Transverse colon (tissue), 4 donors: ENCODE results near the gene FAHD2A. TPM values are rescaled to one million over a fixed set of nuclear protein-coding genes. Genes with fewer than 3 reads are reported as not detected.
"Not testable (repeated sequence)": the region's sequence is repeated elsewhere in the genome, so short reads cannot be mapped to it uniquely, and the experiment has no call there.

Experiments used
- DNase-seq: peaks from one replicate; pipeline ENCODE4 v3.0.0-alpha.2; 2019
- H3K27ac ChIP-seq, 4 donors: fragments of 200-600 bp; sonication (generic); 2 replicates each; pipeline ENCODE4 v1.5.1; 2016 to 2018; ENCODE audit warnings: inconsistent platforms in 4 of 4
- H3K27me3 ChIP-seq: fragments of 200-600 bp; sonication (generic); 2 replicates; pipeline ENCODE4 v1.5.1; 2017; ENCODE audit warnings: inconsistent platforms
- H3K36me3 ChIP-seq, 4 donors: fragments of 200-600 bp; sonication (generic); 2 replicates each; pipeline ENCODE4 v1.5.1; 2017 to 2019; ENCODE audit warnings: inconsistent platforms in 4 of 4
- H3K4me1 ChIP-seq, 4 donors: fragments of 200-600 bp; sonication (generic); 2 replicates each; pipeline ENCODE4 v1.5.1; 2017 to 2020; ENCODE audit warnings: inconsistent platforms in 4 of 4
- H3K4me3 ChIP-seq, 4 donors: fragments of 200-600 bp; sonication (generic); 1 replicate in 1 of 4; 2 replicates in 3 of 4; pipeline versions ENCODE4 v1.5.1 to v1.6.1; 2017 to 2019; ENCODE audit warnings: inconsistent platforms in 4 of 4
- H3K9me3 ChIP-seq, 2 donors: fragments of 200-600 bp; sonication (generic); 2 replicates each; pipeline ENCODE4 v1.5.1; 2017 to 2019; ENCODE audit warnings: inconsistent platforms in 2 of 2
- CTCF ChIP-seq, 5 experiments: fragments of 200-600 bp in 3 of 5; fragments of 450-650 bp in 2 of 5; sonication (generic) in 3 of 5; IDR thresholded peaks; 1 replicate in 2 of 5; 2 replicates in 3 of 5; pipeline ENCODE4 v1.5.1; 2016 to 2017; ENCODE audit warnings: antibody characterized with exemption in 5 of 5, inconsistent platforms in 3 of 5, mild to moderate bottlenecking in 2 of 5, moderate library complexity in 1 of 5
- EP300 ChIP-seq: sonication (generic); formaldehyde crosslinking; IDR thresholded peaks from one replicate; pipeline ENCODE4 v1.6.1; 2017; ENCODE audit warnings: antibody characterized with exemption, low read depth
- POLR2A ChIP-seq: fragments of 450-650 bp; IDR thresholded peaks from one replicate; pipeline ENCODE4 v1.6.1; 2016; ENCODE audit warnings: antibody characterized with exemption, mild to moderate bottlenecking, moderate library complexity
- POLR2AphosphoS5 ChIP-seq, 3 donors: sonication (generic); formaldehyde crosslinking; IDR thresholded peaks; one replicate each; pipeline ENCODE4 v1.6.1; 2016; ENCODE audit warnings: antibody characterized with exemption in 3 of 3
- WGBS, 2 donors: methylation state at CpG; one replicate each; pipeline ENCODE4 v1.1.5; 2018; ENCODE audit warnings: low coverage in 1 of 2; 5-methylcytosine and 5-hydroxymethylcytosine counted together
- in situ Hi-C, 4 donors: fragments of 200-750 bp; cut with MboI; loops; one replicate each; pipeline versions ENCODE4 v1.15.0 to v1.15.1; 2017; ENCODE audit warnings: low sequenced_read_pairs in 3 of 4, low pct_ligation_motif_present in 1 of 4, low pct_unique_long_range_greater_than_20kb in 1 of 4
- intact Hi-C: fragments of 100-400 bp; cut with DNase I; formaldehyde crosslinking; loops from one replicate; pipeline ENCODE4 v1.15.1; 2023; ENCODE audit warnings: low total_unique reads
- total RNA-seq, 4 donors: library from RNA; depleted of rRNA; stranded (reverse); fragments of >200 nt; gene quantifications; one replicate each; pipeline ENCODE4 v1.1.0, GENCODE V29; 2016

FAHD2A gene
- total RNA-seq, 4 donors from 2014 or later: 29.9 to 134 (median 42.7) TPM

DNA sequence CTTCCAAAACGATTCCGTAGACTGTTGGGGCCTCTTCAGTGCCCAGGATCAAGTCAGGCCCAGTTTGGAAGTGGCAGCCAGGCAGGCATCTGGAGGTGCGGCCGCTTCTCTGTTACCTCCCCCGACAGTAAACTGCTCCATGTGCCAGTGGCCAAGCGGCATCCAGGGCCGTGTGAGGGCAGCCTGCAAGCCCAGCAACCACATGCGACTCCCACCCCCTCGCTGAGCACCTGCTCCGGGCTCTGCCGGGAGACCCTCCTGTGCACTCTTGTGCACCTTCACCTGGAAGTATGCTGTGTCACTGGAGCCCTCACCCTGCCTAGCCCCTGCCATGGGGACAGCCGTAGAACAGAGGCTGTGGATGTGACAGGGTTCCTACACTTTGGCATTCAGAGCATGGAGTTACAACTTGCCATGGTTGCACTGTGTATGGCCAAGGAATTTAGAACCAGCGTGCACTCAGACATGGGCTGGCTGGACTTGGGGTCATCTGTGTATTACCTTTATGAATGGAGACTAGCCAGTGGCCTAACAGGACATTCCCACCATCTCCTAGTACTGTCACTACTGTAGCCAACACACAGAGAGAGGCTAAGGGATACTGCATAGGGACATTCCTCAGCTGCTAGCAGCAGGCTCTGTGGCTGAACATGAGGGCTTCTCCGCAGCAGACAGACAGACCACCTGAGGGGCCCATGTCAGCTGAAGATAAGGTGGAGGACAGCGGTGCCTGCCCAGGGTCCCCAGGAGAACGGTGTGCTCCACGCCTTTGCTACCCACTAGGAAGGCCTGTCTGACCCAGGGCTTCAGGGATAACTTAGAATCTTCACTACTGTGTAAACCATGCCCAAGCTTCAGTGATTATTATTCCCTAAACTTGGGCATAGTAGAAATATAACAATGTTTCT lies 25.0 kb upstream of the FAHD2A start:
- no peak overlapping the region for H3K4me3 ChIP-seq
- no peaks in the 10 kb centered on the region for H3K9me3 ChIP-seq
- TF ChIP-seq EP300: no peak
- no peak for TF ChIP-seq CTCF (IDR thresholded peaks at IDR 0.05)
- TF ChIP-seq POLR2AphosphoS5 (IDR thresholded peaks at IDR 0.05): no peak
- TF ChIP-seq POLR2A: no peak
- intact Hi-C loops (no loop called here), in situ Hi-C loops (no loop called here)
- H3K27ac ChIP-seq: no peak overlapping the region
- no peaks in the 10 kb centered on the region for H3K4me1 ChIP-seq
- H3K27me3 ChIP-seq: no peaks in the 10 kb centered on the region
- no peak for DNase-seq
- 84 to 88% methylated on average over 3 to 10 of the region's 17 CpGs for WGBS, 2 donors
- H3K36me3 ChIP-seq: no peaks in the 10 kb centered on the region

GRCh38 chr2:95378281-95378680 lies 24.2 kb upstream of the FAHD2A start:
- H3K27me3 ChIP-seq, DNase-seq, H3K4me3 ChIP-seq, H3K4me1 ChIP-seq, H3K27ac ChIP-seq, intact Hi-C loops, H3K36me3 ChIP-seq, H3K9me3 ChIP-seq, in situ Hi-C loops: not testable (repeated sequence)
- WGBS, 2 donors: 95% methylated on average over 7 of the region's 7 CpGs; no CpG with 5 or more reads in 1 of the 2 donors

DNA sequence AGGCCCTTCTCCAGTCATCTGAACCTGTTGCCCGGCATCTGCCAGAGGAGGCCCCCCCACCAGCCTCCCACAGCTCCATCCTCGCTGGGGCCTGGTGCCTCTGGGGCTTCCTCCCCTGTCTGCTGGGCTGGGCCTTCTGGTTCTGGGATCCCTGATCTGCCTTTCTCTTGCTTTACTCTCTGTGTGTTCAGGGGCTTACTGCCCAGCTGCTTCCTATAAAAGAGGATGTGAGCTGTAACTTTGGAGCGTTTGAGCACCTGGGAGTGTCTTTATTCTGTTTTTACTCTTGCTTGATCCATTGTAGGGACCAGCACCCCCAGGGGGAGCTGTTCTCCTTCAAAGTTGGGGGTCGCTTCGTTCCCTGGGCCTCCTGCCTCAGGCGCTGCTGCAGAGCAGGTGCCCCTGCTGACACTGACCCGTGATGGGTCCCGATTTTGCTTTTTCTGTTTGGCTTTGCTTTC lies 23.1 kb upstream of the FAHD2A start:
- peaks cover 3 to 6% (median 3%) of the 10 kb centered on the region in 4 donors for H3K4me1 ChIP-seq
- DNase-seq: no peak
- TF ChIP-seq POLR2AphosphoS5 (IDR thresholded peaks at IDR 0.05): no peak
- peak in 2 of 5 experiments; percentile 12 to 16 for TF ChIP-seq CTCF (IDR thresholded peaks at IDR 0.05)
- H3K27me3 ChIP-seq: no peaks in the 10 kb centered on the region
- in situ Hi-C loops: no loop called here
- no peak overlapping the region for H3K4me3 ChIP-seq
- 51 to 60% methylated on average over 1 to 8 of the region's 8 CpGs for WGBS, 2 donors
- no peaks in the 10 kb centered on the region for H3K9me3 ChIP-seq
- no peaks in the 10 kb centered on the region for H3K36me3 ChIP-seq
- intact Hi-C loops: no loop called here
- no peak overlapping the region for H3K27ac ChIP-seq

DNA sequence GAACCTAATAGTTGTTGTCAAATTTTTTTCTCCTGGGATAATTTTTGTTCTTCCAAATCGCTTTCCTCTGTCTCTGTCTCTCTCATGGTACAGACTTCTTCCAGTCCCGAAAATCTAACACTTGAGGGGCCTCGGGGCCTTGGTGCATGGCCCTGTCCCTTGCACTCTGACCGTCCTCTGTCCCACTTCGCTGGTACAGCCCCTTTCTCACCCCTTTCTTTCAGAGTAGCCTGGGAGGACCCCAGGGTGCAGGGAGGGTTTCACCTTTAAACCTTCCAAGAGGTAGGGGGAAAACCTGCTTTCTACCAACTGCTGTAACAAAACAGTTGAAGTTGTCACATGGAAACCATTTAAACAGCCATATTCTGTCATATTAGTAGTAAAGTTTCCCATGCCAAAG lies 22.2 kb upstream of the FAHD2A start:
- Histone ChIP-seq H3K4me3 (no peak overlapping the region), H3K9me3 (no peaks in the 10 kb centered on the region), H3K27me3 (no peaks in the 10 kb centered on the region), H3K27ac (no peak overlapping the region), H3K36me3 (no peaks in the 10 kb centered on the region), H3K4me1 (peaks cover 8 to 15% (median 11%) of the 10 kb centered on the region in 4 donors)
- TF ChIP-seq EP300 (no peak), POLR2A (no peak), CTCF (IDR thresholded peaks at IDR 0.05) (no peak), POLR2AphosphoS5 (IDR thresholded peaks at IDR 0.05) (no peak)
- WGBS, 2 donors: 73 to 85% methylated on average over 2 to 5 of the region's 5 CpGs
- in situ Hi-C loops (no loop called here), intact Hi-C loops (no loop called here)
- DNase-seq: no peak
